Uterus (tissue), 4 donors: Measurements from ENCODE around the gene TOR4A. TPM values are rescaled to one million over a fixed set of nuclear protein-coding genes. Genes with fewer than 3 reads are reported as not detected.

Source experiments
- DNase-seq, 2 donors: peaks; one replicate each; pipeline ENCODE4 v3.0.0-alpha.2; 2019 to 2020
- H3K27ac ChIP-seq, 2 donors: fragments of 200-600 bp; sonication (generic); 1 replicate in 1 of 2; 2 replicates in 1 of 2; pipeline ENCODE4 v1.5.1; 2016 to 2018
- H3K27me3 ChIP-seq, 2 donors: fragments of 200-600 bp; sonication (generic); one replicate each; pipeline ENCODE4 v1.5.1; 2018 to 2019; ENCODE audit warnings: control low read depth in 1 of 2
- H3K36me3 ChIP-seq, 2 donors: fragments of 200-600 bp; sonication (generic); one replicate each; pipeline ENCODE4 v1.5.1; 2019; ENCODE audit warnings: control low read depth in 1 of 2
- H3K4me1 ChIP-seq, 2 donors: fragments of 200-600 bp; sonication (generic); one replicate each; pipeline ENCODE4 v1.5.1; 2018 to 2019; ENCODE audit warnings: control low read depth in 1 of 2
- H3K4me3 ChIP-seq, 2 donors: fragments of 200-600 bp; sonication (generic); 1 replicate in 1 of 2; 2 replicates in 1 of 2; pipeline ENCODE4 v1.5.1; 2018 to 2019; ENCODE audit warnings: mild to moderate bottlenecking in 1 of 2
- H3K9me3 ChIP-seq, 2 donors: fragments of 200-600 bp; sonication (generic); one replicate each; pipeline ENCODE4 v1.5.1; 2019; ENCODE audit warnings: control low read depth in 1 of 2
- CTCF ChIP-seq, 4 experiments: fragments of 200-600 bp in 2 of 4; fragments of 450-650 bp in 2 of 4; sonication (generic) in 2 of 4; IDR thresholded peaks; one replicate each; pipeline ENCODE4 v1.5.1; 2016 to 2019; ENCODE audit warnings: antibody characterized with exemption in 4 of 4, mild to moderate bottlenecking in 2 of 4, moderate library complexity in 1 of 4
- POLR2A ChIP-seq, 2 donors: fragments of 450-650 bp; IDR thresholded peaks; one replicate each; pipeline ENCODE4 v1.6.1; 2016; ENCODE audit warnings: antibody characterized with exemption in 2 of 2, mild to moderate bottlenecking in 1 of 2, moderate library complexity in 1 of 2
- intact Hi-C: fragments of 100-400 bp; cut with DNase I; formaldehyde crosslinking; loops from one replicate; pipeline ENCODE4 v1.15.1; 2023; ENCODE audit warnings: low total_unique reads
- total RNA-seq, 4 donors: library from RNA; depleted of rRNA in 3 of 4; stranded (reverse); fragments of >200 nt in 3 of 4; gene quantifications; one replicate each; pipeline versions ENCODE4 v1.1.0 to v1.2.4, GENCODE V29; 2014 to 2023
- donor health status: DM: yes; HTN: yes; CAD: no.

The TOR4A gene
- 10 to 100 TPM in 3 of 4 donors, 1 to 10 TPM in 1; 2.6 to 12.7 (median 11.5) TPM for total RNA-seq

- intact Hi-C loops, result no loop called here
- H3K27me3 ChIP-seq, result no peaks in the 10 kb centered on the region
- peak; percentile 80 to 83 for DNase-seq
Observed at GRCh38 chr9:137277329-137278041, at the start of gene TOR4A. TOR4A (plus strand) TSS chr9:137277726; CDS start chr9:137278690, 964 bp downstream.

GRCh38 chr9:137227853-137228505, 49.5 kb upstream of the TOR4A start:
- Histone ChIP-seq H3K4me1 (peaks cover 0 to under 1% of the 10 kb centered on the region in 2 donors), H3K27ac (no peak overlapping the region), H3K27me3 (peaks cover 9 to 27% of the 10 kb centered on the region in 2 donors), H3K9me3 (no peaks in the 10 kb centered on the region), H3K36me3 (no peaks in the 10 kb centered on the region), H3K4me3 (no peak overlapping the region)
- TF ChIP-seq CTCF (IDR thresholded peaks at IDR 0.05) (no peak), POLR2A (IDR thresholded peaks at IDR 0.05) (no peak)
- DNase-seq, result no peak
- intact Hi-C loops, result loop anchor here (10.0 kb wide), 1 partner anchor 113 kb away; the partner anchor contains the start of gene DPP7

More at GRCh38 chr9:137277329-137278041, at the start of gene TOR4A:
- peaks cover 0 to 10% of the 10 kb centered on the region in 2 donors for H3K4me1 ChIP-seq
- TF ChIP-seq CTCF (IDR thresholded peaks at IDR 0.05) (peak in 1 of 4 experiments; percentile 8), POLR2A (IDR thresholded peaks at IDR 0.05) (peak; percentile 9 to 37)
- H3K9me3 ChIP-seq, result no peaks in the 10 kb centered on the region
- H3K36me3 ChIP-seq, result no peaks in the 10 kb centered on the region
- peak within 1 kb of the TSS; percentile 18 to 42 for H3K4me3 ChIP-seq
- peak within 1 kb of the TSS; percentile 77 to 78 for H3K27ac ChIP-seq

GRCh38 chr9:137228506-137228967, 49.0 kb upstream of the TOR4A start:
- no peaks in the 10 kb centered on the region for H3K4me1 ChIP-seq
- no peak overlapping the region for H3K4me3 ChIP-seq
- intact Hi-C loops, result loop anchor here (10.0 kb wide), 1 partner anchor 114 kb away; the partner anchor contains the start of gene DPP7
- no peak overlapping the region for H3K27ac ChIP-seq
- H3K27me3 ChIP-seq, result peaks cover 9 to 29% of the 10 kb centered on the region in 2 donors
- H3K9me3 ChIP-seq, result no peaks in the 10 kb centered on the region
- TF ChIP-seq CTCF (IDR thresholded peaks at IDR 0.05), result no peak
- TF ChIP-seq POLR2A (IDR thresholded peaks at IDR 0.05), result no peak
- no peaks in the 10 kb centered on the region for H3K36me3 ChIP-seq
- DNase-seq, result no peak

GRCh38 chr9:137228968-137229896, 48.3 kb upstream of the TOR4A start:
- Histone ChIP-seq H3K4me1 (no peaks in the 10 kb centered on the region), H3K27ac (no peak overlapping the region), H3K27me3 (peaks cover 9 to 29% of the 10 kb centered on the region in 2 donors), H3K4me3 (no peak overlapping the region), H3K9me3 (no peaks in the 10 kb centered on the region), H3K36me3 (no peaks in the 10 kb centered on the region)
- DNase-seq, result no peak
- no peak for TF ChIP-seq POLR2A (IDR thresholded peaks at IDR 0.05)
- intact Hi-C loops, result loop anchor here (10.0 kb wide), 1 partner anchor 114 kb away; the partner anchor contains the start of gene DPP7
